Measurements from ENCODE around the gene PAK1. TPM values are rescaled to one million over a fixed set of nuclear protein-coding genes. Genes with fewer than 3 reads are reported as not detected.

The PAK1 gene
- total RNA-seq = 10 to 100 TPM; 66.1 to 75.5 TPM

- ATAC-seq (peak; percentile 73), DNase-seq (peak; percentile 90)
- Mint-ChIP-seq H3K36me3 (peaks cover 1% of the 10 kb centered on the region), H3K4me3 (peak within 1 kb of the TSS; percentile 78), H3K27me3 (peaks cover 35% of the 10 kb centered on the region), H3K9me3 (ENCODE audit: low read depth) (no peaks in the 10 kb centered on the region), H3K27ac (peak within 1 kb of the TSS; percentile 74), H3K4me1 (peaks cover 23% of the 10 kb centered on the region)
- CTCF ChIA-PET = interaction anchor here (1.0 kb wide), 1 partner anchor 62 kb away, joined by 5 read pairs; no protein-coding TSS in a partner anchor
These were observed at the start of gene PAK1 for GRCh38 chr11:77473801-77474683. TSS of gene PAK1 (minus strand) at chr11:77474094. CDS start at chr11:77392520, 81,574 bp downstream.

- H3K4me1 Mint-ChIP-seq = no peaks in the 10 kb centered on the region
- no peak overlapping the region for H3K4me3 Mint-ChIP-seq
- H3K9me3 Mint-ChIP-seq (ENCODE audit: low read depth) = no peaks in the 10 kb centered on the region
- H3K27ac Mint-ChIP-seq = no peak overlapping the region
- no peaks in the 10 kb centered on the region for H3K36me3 Mint-ChIP-seq
- ATAC-seq (no peak), DNase-seq (no peak)
- CTCF ChIA-PET = no interaction called here
- H3K27me3 Mint-ChIP-seq = peaks cover 7% of the 10 kb centered on the region
These were observed 48.3 kb upstream of the PAK1 start for GRCh38 chr11:77522215-77522614.

DNA sequence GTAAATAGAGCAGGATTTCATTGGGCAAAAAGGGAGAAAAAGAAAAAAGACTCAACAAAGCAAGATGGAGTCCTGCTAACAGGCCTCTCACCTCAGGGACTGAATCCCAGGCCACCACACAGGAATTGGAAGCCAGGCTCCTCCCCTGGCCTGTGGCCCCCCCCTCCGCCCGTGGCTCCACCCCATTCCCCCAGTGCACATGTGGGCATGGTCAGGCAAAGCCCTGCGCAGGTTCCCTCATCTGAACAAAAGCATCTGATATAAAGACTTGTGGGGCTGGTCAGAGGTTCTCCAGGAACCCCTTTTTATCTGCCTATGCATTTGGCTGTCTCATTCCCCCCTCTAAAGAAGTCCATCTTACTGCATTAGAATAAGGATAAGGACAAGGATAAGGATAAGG lies 46.0 kb upstream of the PAK1 start:
- H3K4me3 Mint-ChIP-seq = no peak overlapping the region
- no peaks in the 10 kb centered on the region for H3K4me1 Mint-ChIP-seq
- CTCF ChIA-PET = no interaction called here
- H3K9me3 Mint-ChIP-seq (ENCODE audit: low read depth) = no peaks in the 10 kb centered on the region
- DNase-seq = no peak
- no peak overlapping the region for H3K27ac Mint-ChIP-seq
- H3K36me3 Mint-ChIP-seq = no peaks in the 10 kb centered on the region
- no peak for ATAC-seq
- peaks cover 7% of the 10 kb centered on the region for H3K27me3 Mint-ChIP-seq

DNA sequence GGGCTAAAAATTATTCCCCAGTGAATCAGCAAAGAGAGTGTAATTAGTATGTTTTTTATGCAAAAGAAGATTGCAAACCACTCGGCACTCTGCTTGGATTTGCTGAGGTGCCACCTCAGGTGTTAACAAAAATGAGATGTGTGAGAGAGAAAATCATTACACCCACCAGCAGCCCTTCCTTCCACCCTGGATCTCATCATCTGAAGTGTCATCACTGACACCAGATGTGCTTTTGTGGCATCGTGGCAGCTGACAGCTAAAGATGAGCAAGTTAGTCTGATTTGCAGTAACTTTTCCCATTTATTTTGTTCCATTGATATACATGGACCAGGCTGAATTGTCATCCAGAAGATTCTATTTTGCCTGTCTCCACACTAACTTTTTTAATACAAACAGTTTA lies 44.6 kb upstream of the PAK1 start:
- Mint-ChIP-seq H3K27ac (no peak overlapping the region), H3K9me3 (ENCODE audit: low read depth) (no peaks in the 10 kb centered on the region), H3K36me3 (no peaks in the 10 kb centered on the region), H3K4me3 (no peak overlapping the region), H3K27me3 (peaks cover 11% of the 10 kb centered on the region), H3K4me1 (no peaks in the 10 kb centered on the region)
- CTCF ChIA-PET = interaction anchor here (0.6 to 1.0 kb wide), 2 partner anchors 84 to 330 kb away, joined by 3 read pairs; no protein-coding TSS in a partner anchor
- DNase-seq (no peak), ATAC-seq (no peak)

- CTCF ChIA-PET = interaction anchor here (1.0 kb wide), 1 partner anchor 330 kb away, joined by 3 read pairs; no protein-coding TSS in a partner anchor
- Mint-ChIP-seq H3K9me3 (ENCODE audit: low read depth) (no peaks in the 10 kb centered on the region), H3K27me3 (peaks cover 11% of the 10 kb centered on the region), H3K27ac (no peak overlapping the region), H3K4me1 (no peaks in the 10 kb centered on the region), H3K4me3 (no peak overlapping the region), H3K36me3 (no peaks in the 10 kb centered on the region)
- ATAC-seq (no peak), DNase-seq (no peak)
These were observed 43.9 kb upstream of the PAK1 start for GRCh38 chr11:77517753-77518152.

DNA sequence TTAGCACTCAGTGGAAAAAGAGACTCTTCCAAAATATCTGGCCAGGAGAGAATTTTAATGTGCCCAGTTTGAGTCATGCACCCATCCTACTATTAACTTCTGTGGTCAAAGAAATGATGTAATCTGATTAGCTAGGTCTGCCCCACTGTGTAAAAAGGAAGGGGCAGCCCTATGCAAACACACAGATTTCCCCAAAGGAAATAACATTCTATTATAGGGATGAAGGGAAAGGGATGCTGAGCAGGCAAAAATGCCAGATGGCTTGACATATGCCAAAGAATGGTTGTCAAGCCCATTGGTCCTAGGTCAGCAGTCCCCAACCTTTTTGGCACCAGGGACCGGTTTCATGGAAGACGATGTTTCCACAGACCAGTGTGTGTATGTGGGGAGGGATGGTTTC lies 43.3 kb upstream of the PAK1 start:
- Mint-ChIP-seq H3K4me3 (no peak overlapping the region), H3K36me3 (no peaks in the 10 kb centered on the region), H3K4me1 (no peaks in the 10 kb centered on the region), H3K27me3 (peaks cover 11% of the 10 kb centered on the region), H3K27ac (no peak overlapping the region), H3K9me3 (ENCODE audit: low read depth) (no peaks in the 10 kb centered on the region)
- DNase-seq (no peak), ATAC-seq (no peak)
- CTCF ChIA-PET = interaction anchor here (1.0 kb wide), 1 partner anchor 329 kb away, joined by 3 read pairs; no protein-coding TSS in a partner anchor

- Mint-ChIP-seq H3K4me1 (no peaks in the 10 kb centered on the region), H3K9me3 (ENCODE audit: low read depth) (no peaks in the 10 kb centered on the region), H3K27me3 (peaks cover 21% of the 10 kb centered on the region), H3K4me3 (no peak overlapping the region), H3K36me3 (no peaks in the 10 kb centered on the region), H3K27ac (no peak overlapping the region)
- DNase-seq (no peak), ATAC-seq (no peak)
- CTCF ChIA-PET = interaction anchor here (0.6 to 1.2 kb wide), 2 partner anchors 11 to 13 kb away, joined by 3 read pairs; no protein-coding TSS in a partner anchor
These were observed 41.6 kb upstream of the PAK1 start for GRCh38 chr11:77515483-77515882.

DNA sequence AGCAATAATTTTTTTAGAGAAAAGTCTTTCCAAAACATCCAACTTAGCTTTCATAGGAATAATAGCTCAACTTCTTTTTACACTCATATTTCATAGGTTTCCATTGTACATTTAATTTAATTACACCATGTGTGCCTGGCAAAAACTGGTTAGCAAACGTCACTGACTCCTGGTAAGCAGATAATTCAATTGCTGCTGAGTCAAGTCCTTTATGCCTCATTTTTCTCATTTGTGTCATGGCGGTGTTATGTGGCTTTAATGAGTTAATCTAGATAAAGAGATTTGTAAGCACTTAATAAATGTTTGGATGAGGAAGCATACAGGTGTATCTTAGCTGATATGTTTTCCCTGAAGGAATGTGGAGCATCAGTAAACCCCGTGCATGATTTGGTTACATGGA lies 41.2 kb upstream of the PAK1 start:
- H3K9me3 Mint-ChIP-seq (ENCODE audit: low read depth) = no peaks in the 10 kb centered on the region
- no peak overlapping the region for H3K27ac Mint-ChIP-seq
- no peaks in the 10 kb centered on the region for H3K4me1 Mint-ChIP-seq
- CTCF ChIA-PET = interaction anchor here (0.8 to 1.7 kb wide), 3 partner anchors 13 to 45 kb away, joined by 3 read pairs; no protein-coding TSS in a partner anchor
- no peak for DNase-seq
- peaks cover 22% of the 10 kb centered on the region for H3K27me3 Mint-ChIP-seq
- no peak for ATAC-seq
- H3K36me3 Mint-ChIP-seq = no peaks in the 10 kb centered on the region
- no peak overlapping the region for H3K4me3 Mint-ChIP-seq

GRCh38 chr11:77512092-77512491 lies 38.2 kb upstream of the PAK1 start:
- CTCF ChIA-PET = interaction anchor here (0.6 to 1.3 kb wide), 3 partner anchors 14 to 197 kb away, joined by 3 read pairs; no protein-coding TSS in a partner anchor

DNA sequence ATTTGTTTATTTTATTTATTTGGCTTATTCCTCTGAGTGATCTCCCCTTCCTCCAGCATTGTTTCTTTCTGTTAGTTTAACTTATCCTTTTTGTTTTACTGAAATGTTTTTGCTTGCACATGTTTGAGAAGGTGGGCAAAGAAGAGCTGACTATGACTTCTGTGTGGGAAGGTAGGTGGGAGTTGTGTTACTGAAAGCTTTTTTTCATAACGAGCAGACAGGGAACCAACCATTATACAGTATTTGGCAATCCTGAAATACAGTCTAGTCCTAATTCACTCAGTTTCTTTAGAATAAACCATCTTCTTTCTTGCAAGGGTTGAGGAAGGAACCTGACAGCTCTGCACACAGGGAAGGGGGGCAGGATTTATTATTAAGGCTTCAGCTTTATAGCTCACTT lies 37.0 kb upstream of the PAK1 start:
- ATAC-seq (no peak), DNase-seq (no peak)
- Mint-ChIP-seq H3K9me3 (ENCODE audit: low read depth) (no peaks in the 10 kb centered on the region), H3K4me3 (no peak overlapping the region), H3K27ac (no peak overlapping the region), H3K4me1 (no peaks in the 10 kb centered on the region), H3K27me3 (peaks cover 25% of the 10 kb centered on the region), H3K36me3 (no peaks in the 10 kb centered on the region)
- CTCF ChIA-PET = interaction anchor here (1.0 to 1.3 kb wide), 2 partner anchors 52 to 167 kb away, joined by 3 read pairs; no protein-coding TSS in a partner anchor

More at GRCh38 chr11:77512092-77512491, 38.2 kb upstream of the PAK1 start:
- no peak overlapping the region for H3K27ac Mint-ChIP-seq
- DNase-seq (no peak), ATAC-seq (no peak)
- H3K27me3 Mint-ChIP-seq = peaks cover 17% of the 10 kb centered on the region
- H3K9me3 Mint-ChIP-seq (ENCODE audit: low read depth) = no peaks in the 10 kb centered on the region
- H3K4me1 Mint-ChIP-seq = no peaks in the 10 kb centered on the region
- H3K36me3 Mint-ChIP-seq = no peaks in the 10 kb centered on the region
- H3K4me3 Mint-ChIP-seq = no peak overlapping the region

GRCh38 chr11:77510095-77510494 lies 36.2 kb upstream of the PAK1 start:
- Mint-ChIP-seq H3K36me3 (no peaks in the 10 kb centered on the region), H3K27me3 (peaks cover 31% of the 10 kb centered on the region), H3K9me3 (ENCODE audit: low read depth) (no peaks in the 10 kb centered on the region), H3K4me1 (no peaks in the 10 kb centered on the region), H3K4me3 (no peak overlapping the region), H3K27ac (no peak overlapping the region)
- ATAC-seq = no peak
- CTCF ChIA-PET = no interaction called here
- DNase-seq = no peak

- Mint-ChIP-seq H3K4me1 (no peaks in the 10 kb centered on the region), H3K4me3 (no peak overlapping the region), H3K9me3 (ENCODE audit: low read depth) (no peaks in the 10 kb centered on the region), H3K27me3 (peaks cover 30% of the 10 kb centered on the region), H3K27ac (no peak overlapping the region), H3K36me3 (no peaks in the 10 kb centered on the region)
- no peak for DNase-seq
- no peak for ATAC-seq
- CTCF ChIA-PET = no interaction called here
These were observed 34.1 kb upstream of the PAK1 start for GRCh38 chr11:77508019-77508418.

DNA sequence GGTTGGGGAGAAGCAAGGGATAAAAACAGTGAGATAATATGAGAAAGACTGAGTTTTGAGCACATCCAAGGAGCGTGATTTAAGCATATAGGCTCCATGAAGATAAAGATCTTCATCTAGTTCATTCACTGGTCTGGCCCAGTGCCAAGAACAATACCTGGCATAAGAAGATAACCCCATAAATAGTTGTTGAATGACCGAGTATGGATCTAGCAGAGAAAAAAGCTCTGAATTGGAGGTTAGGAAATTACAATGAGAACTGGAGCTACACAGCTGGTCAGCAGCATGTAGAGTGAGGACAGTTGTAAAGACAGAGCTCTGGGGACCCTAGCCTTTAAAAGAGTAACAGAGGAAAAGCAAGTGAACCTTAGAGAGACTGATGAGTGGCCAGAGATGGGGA lies 33.0 kb upstream of the PAK1 start:
- Mint-ChIP-seq H3K27me3 (peaks cover 38% of the 10 kb centered on the region), H3K4me3 (no peak overlapping the region), H3K36me3 (no peaks in the 10 kb centered on the region), H3K4me1 (no peaks in the 10 kb centered on the region), H3K27ac (no peak overlapping the region), H3K9me3 (ENCODE audit: low read depth) (no peaks in the 10 kb centered on the region)
- ATAC-seq (no peak), DNase-seq (no peak)
- CTCF ChIA-PET = no interaction called here

DNA sequence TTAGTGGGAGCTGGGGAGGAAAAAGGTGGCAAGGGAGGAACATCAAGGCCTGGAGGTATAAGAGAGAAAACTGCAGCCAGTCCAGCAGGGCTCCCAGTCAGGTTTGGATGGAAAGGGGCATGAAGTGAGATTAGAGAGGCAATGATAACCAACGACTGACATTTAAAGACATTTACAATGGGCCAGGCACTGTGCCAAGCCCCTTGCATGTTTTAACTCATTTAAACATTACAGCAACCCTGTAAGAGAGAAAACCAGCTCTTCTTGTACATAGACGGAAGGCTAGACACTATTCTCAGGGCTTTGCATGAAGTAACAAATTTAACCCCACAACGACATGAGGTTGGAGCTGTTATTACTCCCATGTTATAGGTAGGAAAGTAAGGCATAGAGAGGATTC lies 32.1 kb upstream of the PAK1 start:
- Mint-ChIP-seq H3K9me3 (ENCODE audit: low read depth) (no peaks in the 10 kb centered on the region), H3K4me3 (no peak overlapping the region), H3K4me1 (no peaks in the 10 kb centered on the region), H3K27ac (no peak overlapping the region), H3K27me3 (peaks cover 40% of the 10 kb centered on the region), H3K36me3 (no peaks in the 10 kb centered on the region)
- CTCF ChIA-PET = interaction anchor here (0.5 kb wide), 1 partner anchor 276 kb away, joined by 3 read pairs; no protein-coding TSS in a partner anchor
- ATAC-seq (no peak), DNase-seq (no peak)

Measured in activated CD8-positive, alpha-beta memory T cell treated with anti-CD3 and anti-CD28 coated beads, Interleukin-2, amount 10 ng/mL, durations not matched to agents 7 days and 5 days (primary cell).